Endodermal cell (in vitro differentiated cells): Measurements from ENCODE around the gene OGFRL1. TPM values are rescaled to one million over a fixed set of nuclear protein-coding genes. Genes with fewer than 3 reads are reported as not detected.

Experiments used
- DNase-seq: peaks from one replicate; pipeline ENCODE4 v3.0.0-alpha.2; 2017
- H3K27ac ChIP-seq: 2 replicates; pipeline ENCODE4 v1.5.1; 2013; ENCODE audit warnings: mild to moderate bottlenecking, low read depth, low read length, moderate library complexity
- H3K27me3 ChIP-seq: 2 replicates; pipeline ENCODE4 v1.6.1; 2013; ENCODE audit warnings: mild to moderate bottlenecking, low read length, moderate library complexity; ENCODE audit not compliant: insufficient read depth, control insufficient read depth, poor library complexity, severe bottlenecking
- H3K36me3 ChIP-seq: 2 replicates; pipeline ENCODE4 v1.7.0; 2013; ENCODE audit warnings: mild to moderate bottlenecking, low read length, moderate library complexity; ENCODE audit not compliant: control insufficient read depth, insufficient read depth
- H3K4me1 ChIP-seq: one replicate; pipeline ENCODE4 v1.7.0; 2013; ENCODE audit warnings: low read length; ENCODE audit not compliant: control insufficient read depth, insufficient read depth
- H3K4me3 ChIP-seq: 2 replicates; pipeline ENCODE4 v1.5.1; 2013; ENCODE audit warnings: mild to moderate bottlenecking, low read length, moderate library complexity
- H3K9ac ChIP-seq: 2 replicates; pipeline ENCODE4 v1.6.1; 2013; ENCODE audit warnings: mild to moderate bottlenecking, low read length, moderate library complexity; ENCODE audit not compliant: poor library complexity, severe bottlenecking; ENCODE audit errors: extremely low read depth
- H3K9me3 ChIP-seq: 2 replicates; pipeline ENCODE4 v1.6.1; 2013; ENCODE audit warnings: mild to moderate bottlenecking, low read length, moderate library complexity; ENCODE audit not compliant: control insufficient read depth
- H3K27ac Mint-ChIP-seq: 2 replicates; pipeline ENCODE4 v1.8.0; 2020; ENCODE audit warnings: mixed read lengths
- H3K27me3 Mint-ChIP-seq: 2 replicates; pipeline ENCODE4 v1.8.0; 2021; ENCODE audit warnings: mild to moderate bottlenecking, mixed read lengths; ENCODE audit not compliant: insufficient read depth
- H3K36me3 Mint-ChIP-seq: 2 replicates; pipeline ENCODE4 v1.8.0; 2020; ENCODE audit warnings: low read depth, mixed read lengths
- H3K4me1 Mint-ChIP-seq: 2 replicates; pipeline ENCODE4 v1.8.0; 2020; ENCODE audit warnings: mixed read lengths
- H3K4me3 Mint-ChIP-seq: 2 replicates; pipeline ENCODE4 v1.8.0; 2020; ENCODE audit warnings: mild to moderate bottlenecking, moderate library complexity, mixed read lengths
- H3K9me3 Mint-ChIP-seq: 2 replicates; pipeline ENCODE4 v1.8.0; 2020; ENCODE audit warnings: mild to moderate bottlenecking, mixed read lengths
- WGBS, 2 experiments: methylation state at CpG; one replicate each; pipeline versions ENCODE4 v1.1.5 to v1.1.7; 2013; ENCODE audit warnings: missing lambda C conversion rate in 2 of 2, mixed read lengths in 1 of 2; ENCODE audit not compliant: insufficient coverage in 1 of 2, insufficient read length in 1 of 2; 5-methylcytosine and 5-hydroxymethylcytosine counted together
- total RNA-seq, 2 donors: library from RNA; stranded (reverse); fragmentation: NEBNext Ultra II Directional in 1 of 2; extraction: Animal tissue kit (Norgen Biotek cat#: 25700) in 1 of 2; gene quantifications; 2 replicates in 1 of 2; 3 replicates in 1 of 2; pipeline ENCODE4 v1.2.1, GENCODE V29; 2021
- TF ChIP-seq, protein P1 (sequence below): fragments of 200-600 bp; sonication (generic); conservative IDR thresholded peaks from 2 replicates; pipeline ENCODE4 v1.5.0; 2021; ENCODE audit warnings: antibody characterized with exemption, mild to moderate bottlenecking

Gene OGFRL1
- total RNA-seq, 2 donors from 2014 or later = 9.1 to 9.4 TPM

DNA sequence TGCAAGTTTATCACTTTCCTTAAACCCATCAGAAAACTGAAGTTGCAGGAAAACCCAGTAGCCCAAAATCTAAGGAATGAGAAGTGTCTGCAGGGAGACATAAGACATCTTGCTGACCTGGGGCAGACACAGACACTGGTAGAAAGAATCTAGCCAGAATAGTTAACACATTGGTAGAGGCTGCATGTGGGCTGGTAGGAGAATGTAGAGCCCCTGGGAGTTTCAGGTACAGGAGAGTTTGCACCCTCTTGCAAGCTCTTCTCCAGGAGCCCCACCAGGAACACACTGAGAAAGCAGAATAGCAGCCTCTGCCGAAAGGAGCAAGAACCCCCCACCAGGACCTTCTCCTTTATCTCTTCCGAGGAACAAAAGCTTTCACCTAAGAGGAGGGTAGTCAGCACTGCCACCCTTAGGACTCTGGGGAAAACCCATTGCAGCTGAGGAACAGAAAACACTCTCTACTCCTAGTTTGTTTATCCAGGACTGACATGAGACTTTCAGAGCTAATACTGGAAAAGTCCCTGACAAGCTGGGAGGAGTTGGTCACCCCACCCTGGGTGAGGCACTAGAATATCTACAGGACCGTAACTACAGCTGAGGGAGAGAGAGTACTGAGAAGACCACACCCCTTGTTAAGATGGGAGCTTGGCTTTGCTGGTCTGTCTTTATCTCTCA is 10.5 kb upstream of the OGFRL1 start:
- Mint-ChIP-seq H3K4me1 (peaks cover 10% of the 10 kb centered on the region), H3K4me3 (no peak overlapping the region), H3K27me3 (no peaks in the 10 kb centered on the region), H3K27ac (no peak overlapping the region), H3K36me3 (no peaks in the 10 kb centered on the region), H3K9me3 (peaks cover 7% of the 10 kb centered on the region)
- TF ChIP-seq, protein P1, sequence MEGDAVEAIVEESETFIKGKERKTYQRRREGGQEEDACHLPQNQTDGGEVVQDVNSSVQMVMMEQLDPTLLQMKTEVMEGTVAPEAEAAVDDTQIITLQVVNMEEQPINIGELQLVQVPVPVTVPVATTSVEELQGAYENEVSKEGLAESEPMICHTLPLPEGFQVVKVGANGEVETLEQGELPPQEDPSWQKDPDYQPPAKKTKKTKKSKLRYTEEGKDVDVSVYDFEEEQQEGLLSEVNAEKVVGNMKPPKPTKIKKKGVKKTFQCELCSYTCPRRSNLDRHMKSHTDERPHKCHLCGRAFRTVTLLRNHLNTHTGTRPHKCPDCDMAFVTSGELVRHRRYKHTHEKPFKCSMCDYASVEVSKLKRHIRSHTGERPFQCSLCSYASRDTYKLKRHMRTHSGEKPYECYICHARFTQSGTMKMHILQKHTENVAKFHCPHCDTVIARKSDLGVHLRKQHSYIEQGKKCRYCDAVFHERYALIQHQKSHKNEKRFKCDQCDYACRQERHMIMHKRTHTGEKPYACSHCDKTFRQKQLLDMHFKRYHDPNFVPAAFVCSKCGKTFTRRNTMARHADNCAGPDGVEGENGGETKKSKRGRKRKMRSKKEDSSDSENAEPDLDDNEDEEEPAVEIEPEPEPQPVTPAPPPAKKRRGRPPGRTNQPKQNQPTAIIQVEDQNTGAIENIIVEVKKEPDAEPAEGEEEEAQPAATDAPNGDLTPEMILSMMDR = peak; percentile 20
- Histone ChIP-seq H3K9me3 (no peaks in the 10 kb centered on the region), H3K27me3 (no peaks in the 10 kb centered on the region), H3K4me3 (no peak overlapping the region), H3K27ac (no peak overlapping the region), H3K36me3 (no peaks in the 10 kb centered on the region), H3K9ac (no peak overlapping the region), H3K4me1 (no peaks in the 10 kb centered on the region)
- DNase-seq = peak; percentile 62
- 70 to 85% methylated on average over 2 to 3 of the region's 3 CpGs for WGBS, 2 experiments

DNA sequence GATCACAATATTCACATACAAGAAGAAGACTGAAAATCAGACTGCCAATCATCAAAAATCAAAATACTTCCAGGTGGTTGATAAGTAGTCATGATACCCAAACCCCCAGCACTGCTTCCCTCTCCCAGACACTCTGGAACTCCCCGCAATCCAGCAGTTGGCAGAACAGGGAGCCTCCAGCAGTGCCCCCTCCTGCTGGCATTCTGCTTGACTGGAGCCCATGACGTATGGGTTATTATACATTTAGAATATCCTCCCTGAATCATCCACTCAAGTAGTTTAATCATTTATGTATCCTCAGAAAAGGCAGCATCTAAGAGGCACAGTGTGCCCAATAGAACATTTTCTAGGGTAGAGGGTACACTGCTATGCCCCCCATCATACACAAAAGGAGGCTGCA is 9.3 kb upstream of the OGFRL1 start:
- TF ChIP-seq, protein P1 = no peak
- WGBS, 2 experiments = 95% methylated on average over 2 of the region's 2 CpGs; no CpG with 5 or more reads in 1 of the 2 experiments
- H3K9me3 Mint-ChIP-seq = peaks cover 3% of the 10 kb centered on the region

DNA sequence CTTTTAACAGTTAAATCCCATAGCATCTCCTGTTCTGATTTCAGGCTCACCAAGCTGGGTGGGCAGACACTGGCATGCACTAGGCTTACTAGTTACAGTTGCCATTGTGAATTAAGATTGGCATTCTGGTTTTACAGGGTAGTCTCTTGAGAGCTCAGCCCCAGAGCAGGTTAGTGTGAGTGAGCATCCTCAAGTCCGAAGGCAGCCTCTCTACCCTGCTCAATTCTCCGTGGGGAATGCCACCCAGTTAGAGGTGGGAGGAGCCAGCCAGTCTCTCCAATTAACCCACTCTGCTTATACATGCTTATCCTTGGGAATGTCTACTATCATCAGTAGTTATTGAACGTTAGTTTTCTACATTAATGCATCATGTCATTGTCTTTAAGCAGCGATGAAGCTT is 8.9 kb upstream of the OGFRL1 start:
- no peak overlapping the region for H3K4me3 ChIP-seq
- no peak overlapping the region for H3K9ac ChIP-seq
- Mint-ChIP-seq H3K9me3 (peaks cover 3% of the 10 kb centered on the region), H3K27me3 (no peaks in the 10 kb centered on the region), H3K36me3 (no peaks in the 10 kb centered on the region), H3K4me1 (peaks cover 10% of the 10 kb centered on the region), H3K4me3 (no peak overlapping the region), H3K27ac (no peak overlapping the region)
- TF ChIP-seq, protein P1 = no peak
- H3K36me3 ChIP-seq = no peaks in the 10 kb centered on the region
- no peak overlapping the region for H3K27ac ChIP-seq
- no peak for DNase-seq
- H3K9me3 ChIP-seq = no peaks in the 10 kb centered on the region
- WGBS, 2 experiments = 75 to 81% methylated on average over 4 of the region's 4 CpGs
- no peaks in the 10 kb centered on the region for H3K4me1 ChIP-seq
- H3K27me3 ChIP-seq = no peaks in the 10 kb centered on the region

More for the DNA sequence above, 9.3 kb upstream of the OGFRL1 start:
- H3K4me1 Mint-ChIP-seq = peaks cover 10% of the 10 kb centered on the region
- H3K27ac ChIP-seq = no peak overlapping the region
- H3K36me3 Mint-ChIP-seq = no peaks in the 10 kb centered on the region
- no peak for DNase-seq
- H3K27me3 ChIP-seq = no peaks in the 10 kb centered on the region
- no peak overlapping the region for H3K9ac ChIP-seq
- H3K36me3 ChIP-seq = no peaks in the 10 kb centered on the region
- H3K4me3 ChIP-seq = no peak overlapping the region
- no peaks in the 10 kb centered on the region for H3K9me3 ChIP-seq
- H3K4me1 ChIP-seq = no peaks in the 10 kb centered on the region
- H3K4me3 Mint-ChIP-seq = no peak overlapping the region
- no peaks in the 10 kb centered on the region for H3K27me3 Mint-ChIP-seq
- no peak overlapping the region for H3K27ac Mint-ChIP-seq
